Measurements from ENCODE around the gene DEF6.
"Not testable (repeated sequence)": the region's sequence is repeated elsewhere in the genome, so short reads cannot be mapped to it uniquely, and the experiment has no call there.

Gene DEF6

DNA sequence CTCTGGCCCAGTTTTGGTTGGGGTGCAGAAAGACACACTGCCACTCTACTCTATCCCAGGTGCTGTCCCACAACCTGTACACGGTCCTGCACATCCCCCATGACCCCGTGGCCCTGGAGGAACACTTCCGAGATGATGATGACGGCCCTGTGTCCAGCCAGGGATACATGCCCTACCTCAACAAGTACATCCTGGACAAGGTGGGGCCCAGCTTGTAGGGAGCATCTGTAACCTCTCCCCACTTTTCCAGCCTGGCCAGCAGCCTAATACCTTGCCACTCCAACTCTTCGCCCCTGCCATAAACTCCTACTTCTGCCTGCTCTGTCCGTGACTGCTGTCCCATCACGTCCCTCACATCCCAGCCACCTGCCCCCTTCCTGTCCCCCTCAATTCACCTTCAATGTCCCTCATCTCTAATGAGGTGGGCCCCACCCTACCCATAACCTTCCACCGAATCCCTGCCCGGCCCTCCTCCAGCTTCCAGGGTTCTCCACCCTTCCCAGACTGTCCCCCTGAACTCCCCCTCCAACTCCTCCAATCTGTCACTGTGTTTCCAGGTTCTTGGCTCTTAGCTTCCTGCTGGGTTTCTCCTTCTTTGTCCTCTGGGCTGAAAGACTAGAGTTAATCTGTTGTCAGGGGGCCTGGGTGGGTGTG is 12.1 kb downstream of the DEF6 start:
- in situ Hi-C loops (cut with MboI; ENCODE audit: low sequenced_read_pairs): no loop called here

DNA sequence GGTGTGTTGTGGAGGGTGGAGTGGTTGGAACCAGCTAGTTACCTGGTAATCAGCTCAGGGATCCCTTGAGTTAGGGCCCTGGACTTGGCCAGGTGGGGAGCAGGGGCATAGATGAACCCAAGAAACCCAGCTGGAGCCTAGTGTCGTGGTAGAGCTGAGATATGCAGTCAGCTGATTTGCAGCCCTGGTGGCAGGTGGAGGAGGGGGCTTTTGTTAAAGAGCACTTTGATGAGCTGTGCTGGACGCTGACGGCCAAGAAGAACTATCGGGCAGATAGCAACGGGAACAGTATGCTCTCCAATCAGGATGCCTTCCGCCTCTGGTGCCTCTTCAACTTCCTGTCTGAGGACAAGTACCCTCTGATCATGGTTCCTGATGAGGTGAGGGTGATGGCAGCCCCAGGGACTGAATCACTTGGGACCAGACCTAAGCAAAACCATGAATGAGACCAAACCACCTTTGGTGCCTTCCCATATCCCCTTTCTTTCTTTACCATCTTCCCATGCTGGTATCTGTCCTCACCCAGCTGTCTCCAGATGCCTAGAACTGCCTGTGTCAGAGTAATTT is 12.7 kb downstream of the DEF6 start:
- in situ Hi-C loops (cut with MboI; ENCODE audit: low sequenced_read_pairs): no loop called here

DNA sequence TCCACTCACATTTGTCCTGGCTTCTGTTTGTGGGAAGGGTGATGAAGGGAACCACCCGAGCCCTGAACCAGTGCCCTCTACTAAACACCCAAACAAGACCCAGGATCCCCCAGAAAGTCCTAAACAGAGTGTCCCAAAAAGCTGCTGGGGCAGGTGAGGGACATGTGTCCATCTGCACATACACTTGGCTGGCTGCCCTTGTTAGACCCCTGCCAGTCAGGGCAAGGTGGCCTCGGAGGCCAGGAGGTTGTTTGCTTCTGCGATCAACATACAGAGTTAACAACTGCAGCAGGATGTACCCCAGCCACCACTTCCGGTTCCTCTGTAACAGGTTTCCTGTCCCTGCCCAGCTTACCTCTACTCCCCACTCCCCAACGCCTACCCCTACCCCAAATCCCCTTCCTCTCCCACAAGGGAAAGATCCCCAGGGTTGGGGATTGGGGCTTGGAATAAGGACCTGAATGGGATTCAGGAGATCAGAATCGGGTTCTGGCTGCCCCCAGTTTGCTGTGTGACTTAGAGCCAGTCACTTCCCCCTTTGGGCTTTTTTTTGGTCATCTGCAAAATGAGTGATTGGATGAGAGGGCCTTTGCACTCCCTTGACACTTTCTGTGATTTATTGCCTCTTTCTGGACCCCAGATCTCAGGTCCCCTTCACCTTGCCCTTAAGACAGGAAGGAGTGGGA is 13.9 kb downstream of the DEF6 start:
- in situ Hi-C loops (cut with MboI; ENCODE audit: low sequenced_read_pairs): no loop called here

DNA sequence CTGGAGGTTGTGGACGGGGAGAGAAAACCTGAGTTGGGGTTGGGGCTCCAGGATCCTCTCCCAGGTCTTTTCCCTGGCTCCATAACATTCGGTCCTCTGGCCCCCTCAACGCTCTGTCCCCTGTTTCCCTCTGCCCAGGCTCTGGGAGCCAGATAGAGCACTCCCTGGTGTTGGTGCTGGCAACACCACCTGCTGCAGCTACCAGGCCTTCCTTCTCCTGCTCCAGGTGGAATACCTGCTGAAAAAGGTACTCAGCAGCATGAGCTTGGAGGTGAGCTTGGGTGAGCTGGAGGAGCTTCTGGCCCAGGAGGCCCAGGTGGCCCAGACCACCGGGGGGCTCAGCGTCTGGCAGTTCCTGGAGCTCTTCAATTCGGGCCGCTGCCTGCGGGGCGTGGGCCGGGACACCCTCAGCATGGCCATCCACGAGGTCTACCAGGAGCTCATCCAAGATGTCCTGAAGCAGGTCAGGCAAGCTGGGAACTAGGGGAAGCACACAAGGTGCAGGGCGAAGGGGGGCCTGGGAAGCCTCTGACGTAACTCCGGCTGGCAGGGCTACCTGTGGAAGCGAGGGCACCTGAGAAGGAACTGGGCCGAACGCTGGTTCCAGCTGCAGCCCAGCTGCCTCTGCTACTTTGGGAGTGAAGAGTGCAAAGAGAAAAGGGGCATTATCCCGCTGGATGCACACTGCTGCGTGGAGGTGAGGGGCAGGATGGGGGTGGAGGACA is 14.6 kb downstream of the DEF6 start:
- in situ Hi-C loops (cut with MboI; ENCODE audit: low sequenced_read_pairs): no loop called here

DNA sequence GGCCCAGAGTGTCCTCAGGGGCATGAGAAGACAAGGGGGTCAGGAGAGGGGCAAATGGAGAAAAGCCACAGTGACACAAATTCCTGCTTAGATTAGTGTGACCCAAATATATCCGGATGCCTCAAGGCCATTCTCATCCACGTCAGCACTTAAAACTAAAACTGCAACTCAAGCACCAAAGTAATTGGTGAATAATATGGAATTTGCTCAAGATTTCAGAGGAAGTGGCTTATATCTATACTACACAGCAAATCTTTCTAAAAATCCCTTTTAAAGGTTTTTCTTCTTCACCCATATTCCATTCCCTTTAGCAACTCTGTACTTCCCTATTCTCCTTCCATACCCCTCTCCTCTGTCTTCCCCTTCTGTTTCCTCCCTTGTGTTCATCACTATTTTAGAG is 15.2 kb downstream of the DEF6 start:
- in situ Hi-C loops (cut with MboI; ENCODE audit: low sequenced_read_pairs): no loop called here

DNA sequence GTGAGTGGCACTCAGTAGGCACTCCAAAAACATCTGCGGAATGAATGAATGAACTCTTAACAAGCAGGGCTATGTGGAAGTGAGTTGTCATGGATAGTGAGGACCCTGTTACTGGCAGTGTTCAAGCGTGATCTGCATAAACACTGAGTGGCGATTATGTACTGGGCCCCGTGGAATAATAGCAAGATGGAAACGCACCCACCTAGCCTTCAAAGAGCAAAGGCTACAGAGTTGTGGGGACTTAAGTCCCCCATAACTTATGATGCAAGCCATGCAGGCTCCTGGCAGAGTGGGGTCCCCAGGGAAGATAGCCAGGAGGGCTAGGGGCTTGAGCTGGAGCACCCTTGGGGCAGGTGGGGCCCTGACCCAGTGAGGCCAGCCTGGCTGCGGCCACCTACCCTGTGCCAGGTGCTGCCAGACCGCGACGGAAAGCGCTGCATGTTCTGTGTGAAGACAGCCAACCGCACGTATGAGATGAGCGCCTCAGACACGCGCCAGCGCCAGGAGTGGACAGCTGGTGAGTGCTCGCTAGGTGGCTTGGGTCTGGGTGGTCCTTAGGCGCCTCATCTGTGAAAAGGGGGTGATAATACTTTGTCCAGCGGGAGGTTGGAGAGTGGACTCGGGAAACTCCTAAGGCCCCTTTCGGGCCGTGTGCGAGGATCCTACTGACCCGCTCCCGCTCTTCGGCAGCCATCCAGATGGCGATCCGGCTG is 20.0 kb downstream of the DEF6 start:
- in situ Hi-C loops (cut with MboI; ENCODE audit: low sequenced_read_pairs): no loop called here

DNA sequence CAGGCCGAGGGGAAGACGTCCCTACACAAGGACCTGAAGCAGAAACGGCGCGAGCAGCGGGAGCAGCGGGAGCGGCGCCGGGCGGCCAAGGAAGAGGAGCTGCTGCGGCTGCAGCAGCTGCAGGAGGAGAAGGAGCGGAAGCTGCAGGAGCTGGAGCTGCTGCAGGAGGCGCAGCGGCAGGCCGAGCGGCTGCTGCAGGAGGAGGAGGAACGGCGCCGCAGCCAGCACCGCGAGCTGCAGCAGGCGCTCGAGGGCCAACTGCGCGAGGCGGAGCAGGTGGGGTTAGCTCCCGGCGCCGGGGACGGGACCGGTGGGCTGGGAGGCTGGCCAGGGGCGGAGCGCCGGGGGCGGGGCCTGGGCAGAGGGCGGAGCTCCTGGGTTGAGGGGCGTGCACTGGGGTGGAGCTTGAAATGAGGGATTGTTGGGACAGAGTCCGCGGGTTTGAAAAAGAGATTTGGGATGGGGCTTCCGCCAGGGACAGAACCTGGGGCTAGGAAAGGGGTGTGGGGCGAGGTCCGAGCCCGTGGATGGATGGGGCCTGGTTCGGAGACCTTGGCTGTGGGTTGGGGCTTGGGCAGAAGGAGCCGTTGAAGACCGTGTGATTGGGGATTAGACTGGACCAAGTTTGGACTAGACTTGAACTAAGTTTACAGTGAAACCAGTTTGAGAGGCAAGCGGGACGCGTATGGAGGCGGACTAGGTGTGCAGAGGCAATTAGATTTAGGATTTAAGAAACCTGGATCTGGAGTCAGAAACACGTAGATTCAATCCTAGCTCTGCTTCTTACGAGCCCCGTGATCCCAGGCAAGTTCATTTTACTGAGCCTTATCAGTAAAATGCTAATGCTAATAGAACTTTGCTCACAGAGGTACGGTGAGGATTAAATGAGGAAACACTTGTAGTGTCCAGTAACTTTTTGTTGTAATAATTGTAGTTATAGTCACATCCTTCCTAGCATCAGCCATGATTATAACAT is 20.9 kb downstream of the DEF6 start:
- in situ Hi-C loops (cut with MboI; ENCODE audit: low sequenced_read_pairs): no loop called here

DNA sequence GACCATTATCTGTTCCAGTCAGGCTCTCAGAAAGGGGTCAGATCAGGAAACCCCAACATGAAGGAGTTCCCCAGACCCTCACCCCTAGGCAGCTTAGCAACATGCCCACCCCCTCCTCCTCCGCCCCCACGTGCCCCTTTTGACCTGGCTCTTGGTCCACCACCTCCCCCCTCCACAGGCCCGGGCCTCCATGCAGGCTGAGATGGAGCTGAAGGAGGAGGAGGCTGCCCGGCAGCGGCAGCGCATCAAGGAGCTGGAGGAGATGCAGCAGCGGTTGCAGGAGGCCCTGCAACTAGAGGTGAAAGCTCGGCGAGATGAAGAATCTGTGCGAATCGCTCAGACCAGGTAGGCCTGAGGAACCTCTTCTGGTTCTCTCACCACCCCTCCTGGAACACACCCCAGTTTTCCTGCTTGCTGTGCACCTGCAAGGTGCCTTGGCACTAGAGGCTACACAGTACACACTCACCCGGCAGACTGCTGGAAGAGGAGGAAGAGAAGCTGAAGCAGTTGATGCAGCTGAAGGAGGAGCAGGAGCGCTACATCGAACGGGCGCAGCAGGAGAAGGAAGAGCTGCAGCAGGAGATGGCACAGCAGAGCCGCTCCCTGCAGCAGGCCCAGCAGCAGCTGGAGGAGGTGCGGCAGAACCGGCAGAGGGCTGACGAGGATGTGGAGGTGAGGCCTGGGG is 21.9 kb downstream of the DEF6 start:
- in situ Hi-C loops (cut with MboI; ENCODE audit: low sequenced_read_pairs): no loop called here

DNA sequence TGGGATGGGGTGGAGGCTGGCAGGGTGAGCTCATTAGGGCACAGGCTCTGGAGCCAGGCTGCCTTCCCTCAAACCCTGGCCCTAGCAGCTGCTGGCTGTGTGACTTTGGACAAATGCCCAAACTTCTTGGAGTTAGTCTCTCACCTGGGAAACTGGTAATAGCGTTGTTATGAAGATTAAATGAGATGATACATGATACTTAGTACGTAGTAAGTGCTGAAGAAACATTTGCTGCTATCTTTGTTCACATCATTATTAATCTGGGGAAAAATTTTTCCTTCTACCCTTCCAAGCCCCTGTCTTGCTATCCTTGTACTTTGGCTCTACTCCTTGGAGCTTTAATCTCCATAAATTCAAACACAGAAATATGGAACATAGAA is 22.4 kb downstream of the DEF6 start:
- in situ Hi-C loops (cut with MboI; ENCODE audit: low sequenced_read_pairs): no loop called here

DNA sequence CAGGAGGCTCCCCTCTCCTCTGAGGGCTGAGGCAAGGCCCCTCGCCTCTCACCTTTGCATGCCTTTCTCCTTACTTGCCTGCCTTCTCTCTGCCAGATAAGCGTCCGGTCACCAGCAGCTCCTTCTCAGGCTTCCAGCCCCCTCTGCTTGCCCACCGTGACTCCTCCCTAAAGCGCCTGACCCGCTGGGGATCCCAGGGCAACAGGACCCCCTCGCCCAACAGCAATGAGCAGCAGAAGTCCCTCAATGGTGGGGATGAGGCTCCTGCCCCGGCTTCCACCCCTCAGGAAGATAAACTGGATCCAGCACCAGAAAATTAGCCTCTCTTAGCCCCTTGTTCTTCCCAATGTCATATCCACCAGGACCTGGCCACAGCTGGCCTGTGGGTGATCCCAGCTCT is 23.5 kb downstream of the DEF6 start:
- in situ Hi-C loops (cut with MboI; ENCODE audit: low sequenced_read_pairs): no loop called here

DNA sequence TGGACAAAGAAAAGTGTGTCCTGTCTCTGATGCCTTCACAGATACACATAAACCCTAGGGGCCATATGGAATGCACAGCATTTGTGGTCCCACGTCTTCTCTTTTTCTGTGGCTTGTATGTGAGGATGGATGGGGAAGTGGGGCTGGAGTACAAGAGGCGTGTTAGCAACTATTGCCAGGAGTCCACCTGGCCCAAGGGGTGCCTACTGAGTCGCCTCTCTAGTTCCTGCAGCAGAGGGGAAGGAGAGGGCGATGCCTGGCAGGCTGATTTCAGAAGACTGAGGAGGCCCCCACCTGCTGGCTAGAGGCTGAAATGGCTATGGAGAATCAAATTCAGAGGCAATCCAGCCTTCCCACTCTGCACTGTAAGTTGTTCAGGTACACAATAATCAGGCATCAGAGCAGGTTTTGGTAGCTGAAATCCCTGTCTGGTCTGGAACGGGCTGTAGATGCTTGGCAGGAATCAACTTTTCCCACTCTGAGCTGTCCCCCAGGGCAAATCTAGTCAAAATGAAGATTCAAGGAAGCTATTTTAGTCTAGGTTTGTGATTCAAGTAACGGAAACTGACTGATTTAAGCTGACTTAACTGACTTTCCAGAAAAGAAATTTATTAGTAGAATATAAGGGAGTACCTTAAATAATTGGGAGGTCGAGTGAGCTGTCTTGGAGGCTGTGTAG is 29.9 kb downstream of the DEF6 start:
- in situ Hi-C loops (cut with MboI; ENCODE audit: low sequenced_read_pairs): no loop called here

DNA sequence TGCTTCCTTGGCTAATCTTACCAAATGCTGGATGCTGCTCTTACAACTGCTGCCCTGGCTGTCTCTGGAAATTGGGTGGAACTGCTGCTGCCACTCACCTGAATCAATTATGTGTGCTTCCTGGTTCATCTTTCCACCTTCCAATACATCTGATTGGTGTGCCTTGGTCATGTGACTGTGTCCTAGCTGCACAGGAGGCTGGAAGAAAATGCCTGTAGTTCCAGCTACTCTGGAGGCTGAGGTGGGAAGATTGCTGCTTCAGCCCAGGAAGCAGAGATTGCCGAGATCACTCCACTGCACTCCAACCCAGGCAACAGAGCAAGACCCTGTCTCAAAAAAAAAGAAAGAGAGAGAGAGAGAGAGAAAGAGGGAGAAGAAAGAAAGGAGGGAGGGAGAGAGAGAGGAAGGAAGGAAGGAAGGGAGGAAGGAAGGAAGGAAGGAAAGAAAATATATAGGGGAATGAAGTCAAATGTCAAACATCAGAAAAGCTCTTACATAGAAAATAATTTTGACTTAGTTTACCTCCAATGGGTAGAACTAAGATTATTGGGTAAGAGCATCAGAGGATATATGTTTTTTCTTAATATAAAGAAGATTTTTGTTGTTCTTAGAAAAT is 30.6 kb downstream of the DEF6 start:
- in situ Hi-C loops (cut with MboI; ENCODE audit: low sequenced_read_pairs): no loop called here

DNA sequence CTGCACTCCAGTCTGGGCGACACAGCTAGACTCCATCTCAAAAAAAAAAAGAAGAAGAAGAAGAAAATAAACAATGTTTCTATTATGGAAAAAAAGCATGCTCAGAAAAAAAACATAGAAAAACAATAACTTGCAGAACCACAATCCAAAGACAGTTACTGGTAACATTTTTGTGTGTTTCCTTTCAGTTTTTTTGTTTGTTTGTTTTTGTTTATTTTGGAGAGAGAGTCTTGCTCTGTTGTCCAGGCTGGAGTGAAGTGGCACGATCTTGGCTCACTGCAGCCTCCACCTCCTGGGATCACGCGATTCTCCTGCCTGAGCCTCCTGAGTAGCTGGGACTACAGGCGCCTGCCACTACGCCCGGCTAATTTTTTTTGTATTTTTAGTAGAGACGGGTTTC is 31.3 kb downstream of the DEF6 start:
- in situ Hi-C loops (cut with MboI; ENCODE audit: low sequenced_read_pairs): not testable (repeated sequence)

DNA sequence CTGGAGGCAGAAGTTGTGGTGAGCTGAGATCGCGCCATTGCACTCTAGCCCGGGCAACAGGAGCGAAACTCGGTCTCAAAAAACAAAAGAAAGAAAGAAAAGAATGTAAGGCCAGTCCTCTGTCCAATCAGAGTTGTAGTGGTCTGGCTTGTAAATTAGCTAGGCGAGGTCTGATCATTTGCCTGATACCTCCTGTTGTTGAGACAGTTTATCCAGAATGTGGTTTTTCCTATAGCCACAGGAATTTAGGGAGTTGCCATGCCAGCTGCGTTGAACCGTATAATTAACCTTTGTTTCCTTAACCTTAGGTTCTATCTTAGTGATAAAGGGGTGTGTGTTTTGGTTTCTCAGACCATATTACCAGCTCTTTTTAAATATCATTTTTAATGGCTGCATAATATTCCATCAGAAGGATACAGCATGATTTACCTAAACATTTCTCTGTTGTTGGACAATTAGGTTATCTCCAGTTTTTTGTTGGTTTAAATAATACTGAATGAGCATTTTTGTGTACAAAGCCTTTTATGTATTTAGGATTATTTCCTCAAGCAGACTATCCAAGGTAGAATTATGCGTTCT is 33.0 kb downstream of the DEF6 start:
- in situ Hi-C loops (cut with MboI; ENCODE audit: low sequenced_read_pairs): no loop called here

DNA sequence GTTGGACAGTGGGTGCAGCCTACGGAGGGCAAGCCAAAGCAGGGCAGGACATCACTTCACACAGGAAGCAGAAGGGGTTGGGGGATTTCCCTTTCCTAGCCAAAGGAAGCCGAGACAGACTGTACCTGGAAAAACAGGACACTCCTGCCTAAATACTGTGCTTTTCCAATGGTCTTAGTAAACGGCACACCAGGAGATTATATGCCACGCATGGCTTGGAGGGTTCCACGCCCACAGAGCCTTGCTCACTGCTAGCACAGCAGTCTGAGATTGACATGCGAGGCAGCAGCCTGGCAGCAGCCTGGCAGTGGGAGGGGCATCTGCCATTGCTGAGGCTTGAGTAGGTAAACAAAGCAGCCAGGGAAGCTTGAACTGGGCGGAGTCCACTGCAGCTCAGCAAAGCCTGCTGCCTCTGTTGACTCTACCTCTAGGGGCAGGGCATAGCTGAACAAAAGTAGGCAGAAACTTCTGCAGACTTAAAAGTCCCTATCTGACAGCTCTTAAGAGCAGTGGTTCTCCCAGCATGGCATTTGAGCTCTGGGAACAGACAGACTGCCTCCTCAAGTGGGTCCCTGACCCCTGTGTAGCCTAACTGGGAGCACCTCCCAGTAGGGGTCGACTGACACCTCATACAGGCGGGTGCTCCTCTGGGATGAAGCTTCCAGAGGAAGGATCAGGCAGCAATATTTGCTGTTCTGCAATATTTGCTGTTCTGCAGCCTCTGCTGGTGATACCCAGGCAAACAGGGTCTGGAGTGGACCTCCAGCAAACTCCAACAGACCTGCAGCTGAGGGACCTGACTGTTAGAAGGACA is 34.7 kb downstream of the DEF6 start:
- in situ Hi-C loops (cut with MboI; ENCODE audit: low sequenced_read_pairs): not testable (repeated sequence)

DNA sequence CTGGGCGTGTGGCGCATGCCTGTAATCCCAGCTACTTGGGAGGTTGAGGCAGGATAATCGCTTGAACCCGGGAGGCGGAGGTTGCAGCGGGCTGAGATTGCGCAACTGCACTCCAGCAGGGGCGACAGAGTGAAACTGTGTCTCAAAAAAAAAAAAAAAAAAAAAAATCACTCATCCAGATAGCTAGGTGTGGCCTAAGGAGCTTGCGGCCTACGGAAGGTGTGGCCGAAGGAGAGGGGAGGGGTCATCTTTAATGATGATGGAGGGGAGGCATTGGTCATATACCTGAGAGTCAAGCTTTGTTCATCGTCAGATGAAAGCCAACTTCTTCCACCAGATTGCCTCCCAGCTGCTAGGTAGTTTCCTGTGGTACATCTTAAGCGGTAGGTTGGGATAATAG is 43.9 kb downstream of the DEF6 start:
- in situ Hi-C loops (cut with MboI; ENCODE audit: low sequenced_read_pairs): no loop called here

Data from HL-60/S4 (cell line).